ENCODE results near the gene PTBP2.

GRCh38 chr1:96674915-96675314 is 46.7 kb upstream of the PTBP2 start:
- TF ChIP-seq POLR2A (IDR thresholded peaks at IDR 0.05; ENCODE audit: low read depth, low read length) (no peak), CTCF (IDR thresholded peaks at IDR 0.05 in 2 of 3, conservative IDR thresholded peaks at IDR 0.05 in 1 of 3; ENCODE audit: control insufficient read depth in 2 of 3, extremely low read depth in 1 of 3, insufficient read depth in 1 of 3, low read depth in 3 of 3, low read length in 3 of 3) (no peak)
